H1 (cell line): ENCODE data around the gene MRPL45. TPM values are rescaled to one million over a fixed set of nuclear protein-coding genes. Genes with fewer than 3 reads are reported as not detected.

Source experiments
- KDM5A ChIP-seq: fragments of 200-600 bp; IDR thresholded peaks from 2 replicates; pipeline ENCODE4 v1.7.1; 2012; ENCODE audit warnings: mild to moderate bottlenecking, low read length, inconsistent platforms, mixed read lengths
- MAFK ChIP-seq: IDR thresholded peaks from 2 replicates; pipeline ENCODE4 v1.6.1; 2012; ENCODE audit warnings: low read depth, mild to moderate bottlenecking, improper control_type of control experiment, low read length
- SIX5 ChIP-seq: IDR thresholded peaks from 2 replicates; pipeline ENCODE4 v1.6.1; 2011; ENCODE audit warnings: mild to moderate bottlenecking, low read depth, low read length
- SP2 ChIP-seq: IDR thresholded peaks from 2 replicates; pipeline ENCODE4 v1.6.1; 2012; ENCODE audit warnings: mild to moderate bottlenecking, low read length, inconsistent platforms
- polyA plus RNA-seq, 7 experiments: library from polyadenylated mRNA; depleted of rRNA in 3 of 7; stranded (reverse) in 5 of 7; unstranded in 2 of 7; fragments of >200 nt in 5 of 7; fragments of 200-250 nt in 2 of 7; gene quantifications; 1 replicate in 5 of 7; 2 replicates in 1 of 7; 4 replicates in 1 of 7; pipeline versions ENCODE4 v1.2.1 to v1.2.3, GENCODE V29; 2011 to 2013; ENCODE audit warnings: missing spikeins in 2 of 7, mixed read lengths in 2 of 7
- total RNA-seq: library from RNA; stranded (reverse); fragmentation: NEBNext Ultra II Directional; extraction: Animal tissue kit (Norgen Biotek cat#: 25700); gene quantifications from 2 replicates; pipeline ENCODE4 v1.2.1, GENCODE V29; 2021

Gene MRPL45
- total and polyA plus RNA-seq, 2 of the 8 experiments (the other 6 are each of a cell fraction or from before 2014, with no cell fraction given): 65.6 to 71.7 TPM

- TF ChIP-seq SIX5 (no peak), SP2 (no peak), KDM5A (no peak), MAFK (no peak)
Measured at GRCh38 chr17:38338535-38338934, 41.6 kb downstream of the MRPL45 start (continued).
